Sigmoid colon (tissue), 4 donors: ENCODE measurements around the gene FMNL3.

Experiments used
- CTCF ChIP-seq, 4 experiments: fragments of 450-650 bp in 3 of 4; fragments of 200-600 bp in 1 of 4; IDR thresholded peaks; one replicate each; pipeline ENCODE4 v1.5.1; 2016 to 2019; ENCODE audit warnings: antibody characterized with exemption in 4 of 4, mild to moderate bottlenecking in 3 of 4, moderate library complexity in 2 of 4
- EP300 ChIP-seq, 4 donors: sonication (generic); formaldehyde crosslinking; IDR thresholded peaks; one replicate each; pipeline ENCODE4 v1.6.1; 2017; ENCODE audit warnings: antibody characterized with exemption in 4 of 4
- POLR2A ChIP-seq, 2 donors: fragments of 450-650 bp; IDR thresholded peaks; one replicate each; pipeline ENCODE4 v1.6.1; 2016; ENCODE audit warnings: antibody characterized with exemption in 2 of 2, mild to moderate bottlenecking in 2 of 2, moderate library complexity in 2 of 2
- POLR2AphosphoS5 ChIP-seq, 4 donors: sonication (generic); formaldehyde crosslinking; IDR thresholded peaks; one replicate each; pipeline ENCODE4 v1.6.1; 2017; ENCODE audit warnings: antibody characterized with exemption in 4 of 4

DNA sequence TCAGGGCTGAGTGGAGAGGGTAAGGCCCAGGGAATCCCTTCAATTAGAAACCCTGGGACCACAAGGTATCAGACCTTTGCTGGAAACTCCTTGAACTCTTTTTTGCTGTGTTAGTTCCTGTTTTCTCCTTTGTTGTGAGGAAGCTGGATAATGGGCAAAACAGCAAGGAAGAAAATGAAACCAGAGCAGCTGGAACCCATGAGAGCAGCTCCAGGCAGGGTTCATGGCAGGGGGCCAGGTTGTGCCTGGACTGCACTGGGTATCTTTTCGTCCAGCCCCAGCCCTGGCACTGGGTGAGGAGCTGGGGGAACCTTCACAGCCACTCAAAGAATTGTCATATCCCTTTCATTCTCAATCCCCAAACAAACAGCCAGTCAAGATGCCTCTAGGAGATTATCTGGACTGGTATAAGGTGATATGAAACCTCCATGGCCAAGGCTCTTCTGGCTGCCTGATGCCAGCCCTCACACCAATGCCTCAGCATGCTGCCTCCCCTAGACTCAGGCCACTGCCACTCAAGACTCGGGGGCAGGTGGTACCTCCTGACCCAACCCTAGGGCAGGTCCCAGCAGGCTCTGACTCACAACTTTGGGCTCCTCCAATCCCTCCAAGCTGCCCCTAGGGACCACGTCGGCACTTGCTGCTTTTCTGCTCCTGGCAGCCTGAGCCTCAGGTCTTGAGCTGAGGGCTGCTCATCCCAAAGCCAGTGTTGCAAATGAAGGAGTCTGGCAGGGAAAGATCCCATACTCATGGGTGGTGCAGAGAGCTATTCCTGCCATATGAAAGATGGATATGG is 118.3 kb downstream of the FMNL3 start:
- no peak for TF ChIP-seq CTCF (IDR thresholded peaks at IDR 0.05)
- no peak for TF ChIP-seq POLR2AphosphoS5 (IDR thresholded peaks at IDR 0.05)
- no peak for TF ChIP-seq EP300 (IDR thresholded peaks at IDR 0.05)
- no peak for TF ChIP-seq POLR2A (IDR thresholded peaks at IDR 0.05)
